Iris pigment epithelial cell (primary cell): Measurements from ENCODE around the gene SUMO2.
"Not testable (repeated sequence)": the region's sequence is repeated elsewhere in the genome, so short reads cannot be mapped to it uniquely, and the experiment has no call there.

Experiments
- DNase-seq: peaks from one replicate; pipeline ENCODE4 v3.0.0-alpha.2; 2011; ENCODE audit warnings: low read depth

SUMO2 gene

GRCh38 chr17:75181608-75182318 lies 996 bp downstream of the SUMO2 start:
- peak; percentile 30 for DNase-seq

GRCh38 chr17:75181110-75181509 lies 1.6 kb downstream of the SUMO2 start:
- DNase-seq = peak; percentile 1

DNA sequence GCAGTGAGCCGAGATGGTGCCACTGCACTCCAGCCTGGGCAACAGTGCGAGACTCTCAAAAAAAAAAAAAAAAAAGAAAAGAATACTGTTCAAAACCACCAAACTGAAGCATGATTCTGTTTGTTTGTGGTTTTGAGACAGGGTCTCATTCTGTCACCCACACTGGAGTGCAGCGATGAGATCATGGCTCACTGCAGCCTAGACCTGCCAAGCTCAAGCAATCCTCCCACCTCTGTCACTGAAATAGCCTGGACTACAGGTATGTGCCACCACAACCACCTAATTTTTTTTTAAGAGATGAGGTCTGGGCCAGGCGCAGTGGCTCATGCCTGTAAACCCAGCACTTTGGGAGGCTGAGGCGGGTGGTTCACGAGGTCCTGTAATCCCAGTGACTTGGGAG lies 4.3 kb downstream of the SUMO2 start:
- DNase-seq = no peak

- no peak for DNase-seq
These were observed 6.1 kb downstream of the SUMO2 start for GRCh38 chr17:75176625-75177024.

DNA sequence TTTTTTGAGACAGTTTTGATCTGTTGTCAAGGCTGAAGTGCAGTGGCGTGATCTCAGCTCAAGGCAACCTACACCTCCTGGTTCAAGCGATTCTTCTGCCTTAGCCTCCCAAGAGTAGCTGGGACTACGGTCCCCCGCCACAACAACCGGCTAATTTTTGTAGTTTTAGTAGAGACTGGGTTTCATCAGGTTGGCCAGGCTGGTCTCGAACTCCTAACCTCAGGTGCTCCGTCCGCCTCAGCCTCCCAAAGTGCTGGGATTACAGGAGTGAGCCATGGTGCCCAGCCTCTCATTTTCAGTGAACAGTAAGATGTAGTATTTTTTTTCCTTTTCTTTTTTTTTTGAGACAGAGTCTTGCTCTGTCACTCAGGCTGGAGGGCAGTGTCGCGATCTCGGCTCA lies 7.8 kb downstream of the SUMO2 start:
- no peak for DNase-seq

GRCh38 chr17:75173526-75173925 lies 9.2 kb downstream of the SUMO2 start:
- DNase-seq = no peak

- no peak for DNase-seq
These were observed 13.8 kb downstream of the SUMO2 start for GRCh38 chr17:75168998-75169397.

GRCh38 chr17:75164606-75165005 lies 18.2 kb downstream of the SUMO2 start:
- DNase-seq = not testable (repeated sequence)

GRCh38 chr17:75163074-75163473 lies 19.7 kb downstream of the SUMO2 start:
- DNase-seq = no peak

- no peak for DNase-seq
These were observed 22.5 kb downstream of the SUMO2 start for GRCh38 chr17:75160211-75160610.

DNA sequence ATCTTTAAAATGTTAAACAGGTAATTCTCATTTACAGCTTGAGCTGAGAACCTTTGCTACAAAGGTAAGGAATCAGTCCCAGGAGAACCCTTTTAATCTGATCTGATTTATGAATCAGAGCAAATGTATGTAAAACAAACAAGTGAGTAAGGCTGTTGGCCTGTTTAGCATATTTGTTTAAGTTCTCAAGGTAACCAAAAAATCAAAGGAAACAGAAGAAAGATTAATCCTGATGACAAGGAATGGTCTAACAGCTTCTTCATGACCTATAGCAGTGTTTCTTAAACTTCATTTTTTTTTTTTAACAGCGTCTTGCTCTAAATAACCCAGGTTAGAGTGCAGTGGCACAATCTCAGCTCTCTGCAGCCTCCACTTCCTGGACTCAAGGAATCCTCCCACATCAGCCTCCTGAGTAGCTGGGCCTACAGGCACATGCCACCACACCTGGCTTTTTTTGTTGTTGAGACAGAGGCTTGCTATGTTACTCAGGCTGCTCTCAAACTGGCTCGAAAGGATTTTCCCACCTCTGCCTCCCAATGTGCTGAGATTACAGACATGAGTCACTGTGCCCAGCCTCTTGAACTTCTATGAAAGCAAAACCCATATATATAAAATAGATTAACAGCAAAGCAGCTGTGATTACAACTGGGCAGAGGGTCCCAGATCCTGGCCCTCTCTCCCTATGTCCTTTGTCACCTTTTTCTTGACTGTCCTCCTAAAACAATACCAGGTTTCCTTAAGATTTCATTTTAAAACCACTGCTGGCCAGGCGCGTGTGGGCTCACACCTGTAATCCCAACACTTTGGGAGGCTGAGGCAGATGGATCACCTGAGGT lies 23.3 kb downstream of the SUMO2 start:
- DNase-seq = peak; percentile 78

GRCh38 chr17:75158480-75158879 lies 24.3 kb downstream of the SUMO2 start:
- DNase-seq = peak; percentile 45

- DNase-seq = no peak
These were observed 27.6 kb downstream of the SUMO2 start for GRCh38 chr17:75155191-75155601.

DNA sequence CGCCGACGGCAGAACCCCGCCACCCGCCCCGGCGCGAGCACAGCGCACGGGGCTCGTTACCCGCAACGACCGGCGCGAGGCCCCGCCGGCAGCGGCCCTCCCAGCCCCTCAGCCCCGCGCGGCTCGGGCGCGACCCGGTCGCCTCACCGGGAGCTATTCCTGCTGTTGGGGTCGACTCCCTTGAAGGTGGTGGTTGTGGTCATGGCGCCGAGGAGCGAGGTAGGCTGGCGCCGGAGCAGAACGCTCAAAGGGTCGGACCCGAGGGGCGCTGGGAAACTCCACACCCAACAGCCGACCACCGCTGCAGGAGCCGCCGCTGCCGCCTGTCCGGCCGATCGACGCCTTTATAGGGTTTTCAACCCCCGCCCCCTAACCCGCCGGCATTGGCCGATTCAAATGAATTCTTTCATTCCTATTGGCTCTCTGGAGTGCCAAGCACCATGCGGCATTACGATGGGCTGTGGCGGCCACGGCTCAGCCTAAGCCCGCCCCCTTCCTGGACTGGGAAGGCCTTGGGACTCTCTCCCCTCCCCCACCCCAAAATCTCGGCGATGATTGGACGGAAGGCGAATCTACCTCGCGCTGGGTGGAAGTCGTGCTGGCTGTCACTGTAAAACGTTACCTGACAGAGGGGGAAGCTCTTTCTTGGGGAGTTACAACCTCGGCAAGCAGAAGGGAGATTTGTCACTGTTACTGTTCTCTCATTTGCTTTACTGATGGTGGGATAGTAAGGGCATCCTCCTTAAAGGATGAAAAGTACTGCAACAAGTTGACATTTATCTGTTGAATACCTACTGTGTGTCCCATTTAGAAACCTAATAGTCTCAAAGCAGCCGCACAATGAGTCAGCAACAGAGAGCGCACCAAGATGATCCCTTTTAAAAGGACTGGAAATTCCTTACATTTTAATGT lies 28.3 kb downstream of the SUMO2 start, which contains the start of gene JPT1:
TSS of gene JPT1 (minus strand) at position 318 of the 912 bp plus-strand sequence. CDS start at position 203, 115 bp downstream.
- DNase-seq = peak; percentile 99

GRCh38 chr17:75153780-75154194 lies 29.0 kb downstream of the SUMO2 start:
- no peak for DNase-seq

DNA sequence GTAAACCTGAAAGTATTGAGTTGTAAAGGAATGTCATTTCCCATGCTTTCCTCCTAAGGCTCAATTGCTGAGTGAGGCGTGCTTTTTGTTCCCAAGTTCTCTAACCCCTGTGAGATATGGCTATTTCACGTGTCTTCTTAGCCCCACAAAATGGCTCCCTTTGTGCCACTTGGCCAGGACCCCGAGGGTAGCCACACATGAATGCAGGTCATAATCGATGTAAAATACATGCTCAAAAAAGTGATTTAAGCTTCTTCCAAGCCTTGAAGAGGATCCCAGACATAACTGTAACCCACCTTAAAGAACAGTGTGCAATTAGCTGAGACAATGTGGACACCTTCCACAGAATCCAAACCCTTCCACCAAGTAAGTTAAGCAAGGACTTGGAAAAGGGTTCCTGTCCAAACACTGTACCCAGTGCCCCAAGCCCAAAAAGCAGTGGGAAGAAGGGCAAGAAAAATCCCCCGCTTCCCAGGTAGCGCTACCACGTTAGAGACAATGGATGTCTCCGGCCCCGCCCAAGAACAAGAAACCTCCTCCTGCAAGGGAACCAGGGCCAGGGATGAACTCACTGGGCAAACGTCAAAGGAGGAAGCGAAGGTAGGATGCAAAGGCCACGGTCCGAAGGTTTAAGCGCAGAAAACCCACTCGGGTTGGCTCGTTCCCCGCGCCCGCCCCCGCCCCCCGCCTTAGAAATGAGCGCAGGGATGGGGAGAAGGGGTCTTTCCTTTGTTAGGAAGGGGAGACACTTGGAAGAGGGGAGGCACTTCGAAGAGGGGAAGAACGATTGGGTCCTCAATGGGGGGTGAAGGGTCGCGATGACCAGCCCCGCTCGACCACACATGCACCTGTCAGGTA lies 29.6 kb downstream of the SUMO2 start:
- peak; percentile 44 for DNase-seq

GRCh38 chr17:75152523-75152921 lies 30.2 kb downstream of the SUMO2 start:
- no peak for DNase-seq

DNA sequence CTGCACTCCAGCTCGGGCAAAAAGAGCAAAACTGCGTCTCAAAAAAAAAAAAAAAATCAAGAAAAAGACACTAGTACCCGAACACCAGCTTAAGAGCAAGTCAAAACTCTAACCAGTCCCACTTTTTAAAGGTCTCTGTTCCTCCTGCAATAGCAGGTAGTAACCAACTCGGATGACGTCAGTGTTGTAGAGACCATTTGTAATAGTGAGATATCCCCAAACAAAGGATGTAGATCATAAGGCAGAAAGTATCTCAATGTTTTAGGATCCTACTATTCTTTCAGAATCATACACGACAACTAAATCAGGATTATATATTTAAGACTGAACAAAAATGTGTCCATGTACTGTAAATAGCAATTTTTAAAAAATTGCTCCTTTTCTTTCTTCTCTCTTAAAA lies 30.8 kb downstream of the SUMO2 start:
- no peak for DNase-seq

GRCh38 chr17:75147878-75148546 lies 34.7 kb downstream of the SUMO2 start:
- no peak for DNase-seq

DNA sequence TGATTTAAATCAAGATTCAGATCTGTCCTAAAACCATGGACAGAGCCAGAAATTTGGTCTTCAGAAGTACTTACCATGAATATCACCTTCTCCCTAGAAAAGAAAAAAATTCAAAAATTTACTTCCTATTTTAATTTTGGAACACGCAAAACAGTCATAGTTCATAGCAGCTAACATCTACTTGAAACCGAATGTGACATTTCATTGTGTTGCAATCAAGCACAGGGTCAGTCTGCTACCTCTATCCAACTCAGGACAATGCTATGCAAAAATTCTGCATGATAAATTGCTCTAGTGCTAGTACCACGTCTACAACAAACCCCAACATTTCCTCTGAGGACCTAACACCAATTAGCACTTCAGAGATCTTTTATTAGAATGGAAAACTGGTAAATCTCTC lies 36.2 kb downstream of the SUMO2 start:
- peak; percentile 84 for DNase-seq
